Activated CD8-positive, alpha-beta memory T cell treated with anti-CD3 and anti-CD28 coated beads for 24 hours (primary cell): ENCODE results near the gene CAPN10.
A peak's percentile ranks its signal among the peaks of the same experiment; 100 is the strongest.

ENCODE experiments used
- DNase-seq: peaks from one replicate; pipeline ENCODE4 v3.0.0-alpha.2; 2020

CAPN10 gene

DNA sequence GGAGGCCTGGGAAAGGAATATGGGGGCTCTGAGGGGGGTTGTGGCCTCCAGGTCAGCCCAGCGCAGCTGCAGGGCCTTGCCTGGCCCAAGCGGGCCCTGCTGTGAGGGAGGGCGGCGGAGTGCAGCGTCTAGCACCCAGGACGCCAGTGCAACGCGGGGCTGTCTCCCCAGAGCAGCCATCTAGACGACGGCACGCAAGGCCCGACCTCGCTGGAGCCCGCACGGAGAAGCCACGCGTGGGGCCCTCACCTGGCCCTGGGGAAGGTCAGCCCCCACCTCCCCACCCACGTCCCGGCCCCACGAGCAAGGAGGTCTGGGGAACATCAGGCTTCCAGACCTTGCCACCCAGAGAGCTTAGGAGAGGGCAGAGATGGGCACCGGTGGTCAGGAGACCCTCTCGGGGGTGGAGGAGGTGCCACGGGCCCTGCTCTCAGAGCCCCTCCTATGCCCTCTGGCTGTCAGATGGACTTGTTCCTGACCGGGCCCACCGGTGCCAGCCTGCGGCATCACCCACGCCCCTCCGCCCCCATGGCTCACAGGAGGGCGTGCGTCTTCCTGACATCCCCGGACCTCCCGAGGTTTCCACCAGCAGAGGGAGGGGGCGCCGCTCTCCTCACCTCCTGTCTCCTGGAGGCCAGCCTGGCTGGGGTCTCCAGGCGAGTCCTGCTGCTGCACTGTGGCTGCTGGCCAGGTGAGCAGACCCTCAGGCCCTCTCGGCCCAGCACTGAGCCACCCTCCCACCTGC, 55.7 kb downstream of the CAPN10 start:
- no peak for DNase-seq

DNA sequence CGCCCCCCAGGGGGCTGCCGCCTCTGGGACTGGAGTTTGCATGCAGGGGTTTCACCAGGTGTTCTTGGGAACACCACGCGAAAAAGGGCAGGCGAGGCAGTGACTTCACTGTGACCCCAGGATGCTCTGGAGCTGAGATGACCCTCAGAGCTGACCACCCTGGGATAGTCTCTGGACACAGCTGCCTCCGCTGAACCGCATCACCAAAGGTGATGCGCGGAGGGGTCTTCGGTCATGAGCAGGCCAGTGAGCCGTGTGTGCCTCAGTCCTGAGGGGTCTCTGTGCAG, 56.2 kb downstream of the CAPN10 start:
- DNase-seq, result no peak

DNA sequence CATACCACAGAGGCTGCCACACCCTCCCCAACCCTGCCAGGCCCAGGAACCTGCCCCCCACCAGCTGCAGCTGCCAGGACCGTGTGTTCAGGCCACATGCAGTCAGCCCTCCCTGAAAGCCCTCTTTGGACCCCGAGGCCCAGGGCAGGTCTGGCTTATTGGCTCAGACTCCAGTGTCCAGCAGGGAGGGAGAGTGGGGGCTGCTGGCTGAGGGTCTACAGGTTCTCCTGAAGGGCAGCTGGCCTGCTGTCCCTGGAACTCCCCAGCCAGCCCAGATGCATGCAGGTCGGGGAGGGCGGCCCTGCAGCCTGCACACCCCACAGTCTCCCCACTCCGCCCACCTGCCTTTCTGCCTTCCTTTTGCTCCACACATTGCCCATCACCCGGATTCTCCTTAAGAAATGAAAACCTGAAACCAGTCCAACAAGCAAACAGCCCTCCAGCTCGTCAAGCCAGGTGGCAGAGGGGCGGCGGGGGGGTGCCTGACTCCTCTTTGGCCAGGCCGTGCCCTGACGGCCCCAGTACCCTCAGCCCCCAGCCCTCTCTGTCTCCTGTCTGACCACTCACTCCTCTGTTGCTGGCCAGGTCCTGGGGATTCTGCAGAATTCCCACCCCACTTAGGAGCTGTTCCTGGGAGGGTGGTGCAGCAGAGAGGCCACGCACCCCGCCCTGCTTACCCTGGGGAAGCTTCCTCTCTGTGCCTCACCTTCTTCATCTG, 56.7 kb downstream of the CAPN10 start:
- DNase-seq, result peak; percentile 49

DNA sequence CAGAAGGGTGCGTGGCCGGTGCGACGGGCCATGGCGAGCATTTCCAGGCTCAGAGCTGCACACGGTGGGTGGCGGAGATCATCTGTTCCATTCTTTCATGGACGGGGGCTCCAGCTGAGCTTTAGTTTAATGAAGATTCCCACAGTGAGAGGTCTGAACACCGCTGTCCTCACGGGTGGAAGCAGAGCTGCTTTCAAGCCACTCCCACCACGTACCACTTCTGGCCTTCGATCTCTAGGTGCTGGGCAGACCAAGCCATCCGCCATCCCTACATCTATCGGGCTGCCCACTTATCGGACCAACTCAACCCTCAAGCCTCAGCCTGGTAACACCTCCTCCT, 57.2 kb downstream of the CAPN10 start:
- no peak for DNase-seq

DNA sequence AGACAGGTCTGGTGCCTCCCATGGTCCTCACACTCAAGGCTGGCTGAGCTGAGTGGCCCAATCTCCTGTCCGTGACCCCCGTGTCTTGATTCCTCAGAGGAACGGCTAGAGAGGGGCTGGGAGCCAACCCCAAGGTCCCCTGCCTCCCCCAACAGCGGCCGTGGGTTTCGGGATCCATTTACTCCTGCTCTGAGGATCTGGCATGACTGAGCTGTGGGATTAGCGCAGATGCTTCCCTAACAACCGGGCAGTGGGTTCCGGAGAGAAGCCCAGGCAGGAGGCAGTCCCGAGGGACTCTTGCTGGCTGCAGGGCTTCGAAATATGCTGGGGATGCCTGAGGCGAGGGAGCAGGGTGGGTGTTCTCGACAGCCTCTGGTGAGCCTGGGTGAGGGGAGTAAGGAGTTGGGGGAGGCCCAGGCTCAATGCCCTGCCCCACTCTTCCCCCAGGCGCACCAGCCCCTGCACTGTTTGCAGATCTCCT, 57.7 kb downstream of the CAPN10 start:
- peak; percentile 46 for DNase-seq

DNA sequence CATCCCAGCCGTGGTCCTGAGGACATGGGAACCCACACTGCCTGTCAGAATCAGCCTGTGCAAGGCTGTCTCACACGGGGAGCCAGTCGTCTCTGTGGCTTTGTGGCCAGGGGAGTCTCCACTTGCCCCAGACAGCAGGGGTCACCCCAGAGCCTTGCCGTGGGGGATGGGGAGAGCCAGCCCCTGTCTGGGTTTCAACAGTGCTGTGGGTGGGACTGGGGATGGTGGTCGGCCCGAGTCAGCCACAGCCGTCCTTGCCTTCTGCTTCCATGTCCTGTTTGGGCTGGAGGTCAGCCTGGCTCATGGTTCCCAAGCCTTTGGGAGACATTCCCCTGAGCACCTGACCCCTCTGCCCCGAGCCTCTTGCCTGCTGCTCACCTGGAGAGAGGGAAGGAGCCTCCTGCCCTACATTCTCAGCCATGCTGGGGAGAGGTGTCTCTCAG, 58.3 kb downstream of the CAPN10 start:
- no peak for DNase-seq

DNA sequence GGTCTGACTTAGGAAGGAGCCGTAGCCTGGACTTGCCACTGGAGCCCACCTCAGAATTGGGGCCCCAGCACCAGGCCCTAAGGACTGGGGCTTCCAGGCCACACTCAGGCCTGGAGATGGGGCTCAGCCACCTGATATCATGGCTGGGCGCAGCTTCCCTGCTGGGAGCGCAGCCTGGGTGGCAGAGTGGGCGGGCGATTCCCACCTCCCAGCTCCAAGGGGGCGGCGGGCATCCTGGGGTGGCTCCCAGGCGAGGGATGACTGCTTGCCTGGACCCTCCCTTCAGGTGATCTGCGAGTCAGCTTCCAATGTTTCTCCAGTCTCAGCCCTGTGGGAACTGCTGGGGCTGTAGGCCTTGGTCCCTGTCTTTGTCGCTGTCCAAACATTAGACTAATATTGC, 58.8 kb downstream of the CAPN10 start:
- no peak for DNase-seq

DNA sequence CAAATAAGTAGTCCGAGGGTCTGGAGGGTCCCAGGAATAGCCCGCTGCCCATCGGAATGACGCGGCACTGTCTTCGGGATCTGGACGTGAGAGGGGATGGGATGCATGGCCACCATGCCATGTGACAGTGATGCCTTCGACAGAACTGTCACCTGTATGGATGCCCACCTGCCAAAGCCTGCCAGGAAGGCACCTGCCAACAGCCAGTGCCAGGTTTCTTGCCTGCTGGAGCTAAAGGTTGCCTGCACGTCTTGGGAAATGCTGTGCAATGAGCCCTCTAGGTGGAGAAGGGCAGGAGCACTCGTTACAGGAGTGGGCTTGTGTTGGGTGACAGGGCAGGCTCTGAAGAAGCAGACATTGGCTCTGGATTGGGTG, 59.3 kb downstream of the CAPN10 start:
- DNase-seq, result no peak

DNA sequence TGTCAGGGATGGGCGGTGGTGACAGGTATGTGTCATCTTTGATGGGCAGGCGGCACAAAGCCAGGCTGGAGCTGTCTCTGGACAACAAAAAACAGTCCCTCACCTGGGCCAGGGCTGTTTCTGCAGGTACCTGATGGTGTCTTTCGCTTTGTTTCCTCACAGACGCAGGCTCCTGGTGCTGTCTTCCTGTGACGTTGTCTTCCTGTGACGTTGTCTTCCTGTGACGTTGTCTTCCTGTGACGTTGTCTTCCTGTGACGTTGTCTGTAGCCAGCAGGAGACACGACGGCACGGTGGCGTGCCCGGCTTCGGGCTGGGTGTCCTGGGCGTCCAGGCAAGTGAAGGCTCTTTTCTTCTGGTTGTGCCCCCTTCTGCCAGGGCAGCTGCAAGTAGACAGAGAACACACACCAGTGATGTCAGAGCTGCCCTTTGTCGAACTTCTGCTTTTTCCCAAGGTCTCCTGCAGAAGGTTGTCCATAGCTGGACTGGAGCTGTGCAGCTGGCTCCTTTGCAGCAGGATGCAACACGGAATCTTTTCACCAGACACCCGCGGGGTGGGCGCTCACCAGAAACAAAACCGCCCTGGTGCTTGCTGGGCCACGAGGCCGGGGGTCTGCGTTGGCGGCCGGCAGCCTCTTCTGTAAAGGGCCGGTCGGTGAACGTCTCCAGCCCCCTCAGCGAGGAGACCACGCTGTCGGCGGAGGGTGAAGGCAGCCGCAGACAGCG, 59.8 kb downstream of the CAPN10 start:
- peak; percentile 59 for DNase-seq

DNA sequence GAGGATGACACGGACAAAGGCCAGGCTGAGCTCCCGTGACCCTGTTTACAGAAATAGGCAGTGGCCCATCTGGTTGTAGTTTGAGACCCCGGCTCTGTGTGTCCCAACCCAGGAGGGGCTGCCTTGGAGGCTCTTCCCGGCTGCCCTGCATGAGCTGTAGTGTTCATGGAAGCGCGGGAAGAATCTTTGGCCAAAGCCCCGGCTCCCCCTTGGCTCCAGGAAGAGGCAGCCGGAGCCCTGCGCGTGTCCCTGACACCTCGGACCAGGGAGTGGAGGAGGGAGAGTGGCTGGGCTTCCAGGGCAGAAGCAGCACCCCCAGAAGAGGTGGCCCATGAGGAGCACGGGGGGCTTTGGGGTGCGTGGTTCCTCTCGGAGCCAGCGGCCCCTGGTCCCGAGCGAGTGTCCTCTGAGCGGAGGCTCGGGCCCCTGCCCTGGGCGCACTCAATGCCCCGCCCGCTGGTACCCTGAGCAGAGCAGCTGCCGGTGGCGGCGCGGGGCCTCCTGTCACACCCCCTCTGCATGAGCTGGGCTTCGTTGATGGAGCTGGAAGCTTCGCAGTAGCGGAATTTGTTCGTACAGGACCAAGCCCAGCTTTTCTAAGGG, 60.5 kb downstream of the CAPN10 start:
- no peak for DNase-seq

DNA sequence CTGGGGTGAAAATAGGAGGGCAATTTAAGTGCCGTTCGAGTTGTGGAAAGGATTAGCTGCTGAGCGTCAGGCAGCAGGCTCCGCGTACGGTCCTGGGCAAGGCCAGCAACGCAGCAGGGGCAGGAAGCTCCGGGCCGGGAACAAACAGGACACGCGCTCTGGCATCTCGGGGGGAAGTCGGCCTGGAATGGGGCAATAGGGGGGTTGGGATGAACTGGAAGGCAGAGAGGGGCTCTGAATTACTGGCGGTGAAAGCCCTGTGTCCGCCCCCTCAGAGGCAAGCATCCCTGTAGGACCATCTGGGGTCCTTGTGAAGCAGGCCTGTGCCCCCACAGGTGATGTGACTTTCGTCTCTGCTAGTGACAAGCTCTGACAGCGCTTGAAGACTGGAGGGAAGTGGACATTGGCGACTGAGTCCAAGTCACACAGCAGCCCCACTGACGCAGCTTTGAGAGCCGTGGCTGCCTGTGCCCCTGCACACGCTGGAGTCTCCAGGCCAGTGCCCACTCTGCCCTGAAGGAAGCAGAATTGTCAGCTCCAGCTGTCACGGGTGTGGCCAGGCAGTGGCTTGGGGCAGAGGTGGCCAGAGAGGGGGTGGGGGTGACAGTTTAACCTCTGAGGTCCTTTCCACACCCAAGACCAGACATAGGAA, 61.1 kb downstream of the CAPN10 start:
- no peak for DNase-seq

DNA sequence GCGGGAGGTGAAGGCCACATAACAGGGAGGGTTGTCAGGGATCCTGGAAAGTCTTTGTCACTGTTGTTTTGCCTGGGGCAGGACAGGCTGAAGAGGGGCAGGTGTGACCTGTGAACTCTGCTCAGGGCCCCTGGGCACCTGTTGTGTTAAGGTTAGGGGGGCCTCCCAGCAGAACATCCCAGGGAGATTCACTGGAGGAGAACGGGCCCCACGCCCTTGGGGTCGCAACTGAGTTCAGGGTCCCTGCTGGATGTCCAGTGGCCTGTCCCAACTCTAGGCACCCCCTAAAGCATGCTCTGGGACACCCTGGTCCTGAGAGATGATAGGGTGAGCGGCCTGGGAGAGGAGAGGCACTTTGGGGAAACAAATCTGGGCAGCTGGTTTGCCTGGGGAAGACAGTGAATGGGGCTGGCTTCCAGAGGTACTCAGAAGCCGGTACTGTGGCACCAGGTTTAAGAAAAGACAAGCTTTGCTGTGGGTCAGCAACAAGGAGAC, 61.7 kb downstream of the CAPN10 start:
- DNase-seq, result no peak
